ENCODE measurements around the gene ARHGEF19.
"Not testable (repeated sequence)": the region's sequence is repeated elsewhere in the genome, so short reads cannot be mapped to it uniquely, and the experiment has no call there.

The ARHGEF19 gene

GRCh38 chr1:16163608-16164212 is 48.7 kb downstream of the ARHGEF19 start:
- not testable (repeated sequence) for DNase-seq

GRCh38 chr1:16162163-16162822 is 50.2 kb downstream of the ARHGEF19 start:
- peak; percentile 80 for DNase-seq

GRCh38 chr1:16161717-16162116 is 50.7 kb downstream of the ARHGEF19 start:
- DNase-seq: no peak

- DNase-seq: peak; percentile 77
Measured at GRCh38 chr1:16158993-16159831, 53.2 kb downstream of the ARHGEF19 start.

- no peak for DNase-seq
Measured at GRCh38 chr1:16158025-16158424, 54.4 kb downstream of the ARHGEF19 start.

GRCh38 chr1:16156848-16157495 is 55.5 kb downstream of the ARHGEF19 start:
- peak; percentile 87 for DNase-seq

- peak; percentile 97 for DNase-seq
Measured at GRCh38 chr1:16155537-16156410, 56.7 kb downstream of the ARHGEF19 start, which contains the start of gene EPHA2. Gene EPHA2 (minus strand): TSS chr1:16156069. CDS start chr1:16155932, 137 bp downstream.

GRCh38 chr1:16153999-16154673 is 58.3 kb downstream of the ARHGEF19 start:
- DNase-seq: no peak

- no peak for DNase-seq
Measured at GRCh38 chr1:16153096-16153998, 59.1 kb downstream of the ARHGEF19 start.

- peak; percentile 83 for DNase-seq
Measured at GRCh38 chr1:16152481-16153087, 59.9 kb downstream of the ARHGEF19 start.

GRCh38 chr1:16151995-16152384 is 60.5 kb downstream of the ARHGEF19 start:
- no peak for DNase-seq

- peak; percentile 67 for DNase-seq
Measured at GRCh38 chr1:16151196-16151994, 61.1 kb downstream of the ARHGEF19 start.

- DNase-seq: no peak
Measured at GRCh38 chr1:16150508-16150907, 61.9 kb downstream of the ARHGEF19 start.

- no peak for DNase-seq
Measured at GRCh38 chr1:16149702-16150488, 62.6 kb downstream of the ARHGEF19 start.

GRCh38 chr1:16149146-16149545 is 63.3 kb downstream of the ARHGEF19 start:
- no peak for DNase-seq

GRCh38 chr1:16148329-16149092 is 63.9 kb downstream of the ARHGEF19 start:
- DNase-seq: no peak

Data from islet precursor cell (in vitro differentiated cells).